Spleen (tissue), 11 donors: Measurements from ENCODE around the gene RRM1. TPM values are rescaled to one million over a fixed set of nuclear protein-coding genes. Genes with fewer than 3 reads are reported as not detected.

Experiments
- DNase-seq: peaks from one replicate; pipeline ENCODE4 v3.0.0-alpha.2; 2020
- H3K27ac ChIP-seq, 8 donors: fragments of 200-600 bp; sonication (generic) in 7 of 8; 1 replicate in 4 of 8; 2 replicates in 4 of 8; pipeline versions ENCODE4 v1.5.0 to v1.8.0; 2016 to 2021; ENCODE audit warnings: inconsistent platforms in 4 of 8, mild to moderate bottlenecking in 4 of 8, moderate library complexity in 1 of 8
- H3K27me3 ChIP-seq, 7 donors: fragments of 200-600 bp; sonication (generic) in 6 of 7; replicated peaks in 1 of 7; 1 replicate in 4 of 7; 2 replicates in 3 of 7; pipeline versions ENCODE4 v1.5.0 to v1.8.0; 2016 to 2021; ENCODE audit warnings: inconsistent platforms in 3 of 7, mild to moderate bottlenecking in 1 of 7
- H3K36me3 ChIP-seq, 6 donors: fragments of 200-600 bp; sonication (generic) in 5 of 6; 1 replicate in 4 of 6; 2 replicates in 2 of 6; pipeline versions ENCODE4 v1.5.0 to v1.8.0; 2016 to 2021; ENCODE audit warnings: inconsistent platforms in 2 of 6
- H3K4me1 ChIP-seq, 6 donors: fragments of 200-600 bp; sonication (generic) in 5 of 6; 1 replicate in 3 of 6; 2 replicates in 3 of 6; pipeline versions ENCODE4 v1.5.0 to v1.8.0; 2016 to 2021; ENCODE audit warnings: inconsistent platforms in 3 of 6
- H3K4me3 ChIP-seq, 8 donors: fragments of 200-600 bp; sonication (generic) in 7 of 8; 1 replicate in 4 of 8; 2 replicates in 4 of 8; pipeline versions ENCODE4 v1.5.0 to v1.8.0; 2016 to 2021; ENCODE audit warnings: inconsistent platforms in 4 of 8, mild to moderate bottlenecking in 4 of 8, moderate library complexity in 2 of 8
- H3K9me3 ChIP-seq, 8 donors: fragments of 200-600 bp; sonication (generic) in 7 of 8; 1 replicate in 4 of 8; 2 replicates in 4 of 8; pipeline versions ENCODE4 v1.5.0 to v1.8.0; 2016 to 2021; ENCODE audit warnings: inconsistent platforms in 4 of 8
- CTCF ChIP-seq, 11 experiments: fragments of 200-600 bp in 7 of 11; fragments of 450-650 bp in 4 of 11; sonication (generic) in 4 of 11; IDR thresholded peaks in 8 of 11; conservative IDR thresholded peaks in 3 of 11; 1 replicate in 7 of 11; 2 replicates in 4 of 11; pipeline versions ENCODE4 v1.4.0 to v1.8.0; 2016 to 2021; ENCODE audit warnings: antibody characterized with exemption in 11 of 11, inconsistent platforms in 4 of 11, mild to moderate bottlenecking in 1 of 11
- POLR2A ChIP-seq, 3 donors: fragments of 450-650 bp; IDR thresholded peaks; one replicate each; pipeline ENCODE4 v1.5.1; 2017; ENCODE audit warnings: antibody characterized with exemption in 3 of 3, mild to moderate bottlenecking in 1 of 3
- POLR2AphosphoS5 ChIP-seq, 3 donors: sonication (generic); formaldehyde crosslinking; IDR thresholded peaks; one replicate each; pipeline ENCODE4 v1.5.1; 2017; ENCODE audit warnings: antibody characterized with exemption in 3 of 3
- WGBS, 5 donors: extraction: QIAGEN DNeasy Blood & Tissue Kit in 3 of 5; methylation state at CpG; one replicate each; pipeline versions ENCODE4 v1.1.5 to v1.1.7; 2013 to 2018; 5-methylcytosine and 5-hydroxymethylcytosine counted together
- intact Hi-C: fragments of 100-400 bp; cut with DNase I; formaldehyde crosslinking; loops from one replicate; pipeline ENCODE4 v1.15.0; 2023; ENCODE audit warnings: low total_unique reads
- polyA plus RNA-seq, 3 donors: library from polyadenylated mRNA; stranded (reverse); fragments of 200-250 nt; gene quantifications; one replicate each; pipeline ENCODE4 v1.2.1, GENCODE V29; 2013
- total RNA-seq, 7 donors: library from RNA; depleted of rRNA in 3 of 7; stranded (reverse); fragments of >200 nt in 3 of 7; fragmentation: NEBNext Ultra II Directional in 4 of 7; extraction: Animal tissue kit (Norgen Biotek cat#: 25700) in 4 of 7; gene quantifications; one replicate each; pipeline versions ENCODE4 v1.1.0 to v1.2.1, GENCODE V29; 2016 to 2021
- donor health status: healthy with polysubstance abuse.
- donor health status: DM: no; HTN: no; CAD: no; lungs with moderate emphysema.
- donor health status: DM: no; HTN: no; CAD: no.
- donor health status: Bipolar disorder and iron deficiency.
- donor health status: healthy.
- donor health status: DM: no; HTN: no; CAD: no.
- donor health status: DM: yes; HTN: yes; CAD: no.

RRM1 gene
- total and polyA plus RNA-seq, 10 donors, result 6.6 to 37.6 (median 24.1) TPM

GRCh38 chr11:4134806-4135205 lies 40.2 kb downstream of the RRM1 start:
- peaks cover 7 to 97% (median 68%) of the 10 kb centered on the region in 6 donors for H3K36me3 ChIP-seq
- TF ChIP-seq CTCF (IDR thresholded peaks at IDR 0.05 in 8 of 11, conservative IDR thresholded peaks at IDR 0.05 in 3 of 11) (no peak), POLR2AphosphoS5 (IDR thresholded peaks at IDR 0.05) (no peak), POLR2A (IDR thresholded peaks at IDR 0.05) (no peak)
- H3K4me3 ChIP-seq, result no peak overlapping the region
- H3K27ac ChIP-seq, result no peak overlapping the region
- no peak for DNase-seq
- no peaks in the 10 kb centered on the region for H3K4me1 ChIP-seq
- no peaks in the 10 kb centered on the region for H3K27me3 ChIP-seq
- H3K9me3 ChIP-seq, result peaks cover 2 to 20% (median 19%) of the 10 kb centered on the region in 8 donors
- intact Hi-C loops, result no loop called here

GRCh38 chr11:4138497-4138896 lies 43.9 kb downstream of the RRM1 start:
- TF ChIP-seq POLR2AphosphoS5 (IDR thresholded peaks at IDR 0.05), result no peak
- no peak for TF ChIP-seq POLR2A (IDR thresholded peaks at IDR 0.05)
- no peak for TF ChIP-seq CTCF (IDR thresholded peaks at IDR 0.05 in 8 of 11, conservative IDR thresholded peaks at IDR 0.05 in 3 of 11)
- WGBS, 5 donors, result 93 to 100% (median 97%) methylated on average over 1 of the region's 1 CpG
- Histone ChIP-seq H3K4me1 (no peaks in the 10 kb centered on the region), H3K27me3 (no peaks in the 10 kb centered on the region), H3K9me3 (peaks cover 2 to 40% (median 37%) of the 10 kb centered on the region in 8 donors), H3K36me3 (peaks cover 7 to 95% (median 60%) of the 10 kb centered on the region in 6 donors), H3K27ac (no peak overlapping the region), H3K4me3 (no peak overlapping the region)
- no peak for DNase-seq
- intact Hi-C loops, result no loop called here

- WGBS, 5 donors, result 95 to 100% (median 97%) methylated on average over 2 of the region's 2 CpGs
- H3K27me3 ChIP-seq, result no peaks in the 10 kb centered on the region
- intact Hi-C loops, result no loop called here
- peaks cover 7 to 87% (median 48%) of the 10 kb centered on the region in 6 donors for H3K36me3 ChIP-seq
- no peak for TF ChIP-seq POLR2A (IDR thresholded peaks at IDR 0.05)
- TF ChIP-seq POLR2AphosphoS5 (IDR thresholded peaks at IDR 0.05), result no peak
- TF ChIP-seq CTCF (IDR thresholded peaks at IDR 0.05 in 8 of 11, conservative IDR thresholded peaks at IDR 0.05 in 3 of 11), result no peak
- peaks cover 2 to 40% (median 37%) of the 10 kb centered on the region in 8 donors for H3K9me3 ChIP-seq
- H3K4me1 ChIP-seq, result no peaks in the 10 kb centered on the region
- DNase-seq, result no peak
- H3K27ac ChIP-seq, result no peak overlapping the region
- H3K4me3 ChIP-seq, result no peak overlapping the region
Measured at GRCh38 chr11:4140067-4140636, 45.6 kb downstream of the RRM1 start.

- TF ChIP-seq CTCF (IDR thresholded peaks at IDR 0.05 in 8 of 11, conservative IDR thresholded peaks at IDR 0.05 in 3 of 11) (no peak), POLR2AphosphoS5 (IDR thresholded peaks at IDR 0.05) (no peak), POLR2A (IDR thresholded peaks at IDR 0.05) (no peak)
- DNase-seq, result no peak
- Histone ChIP-seq H3K4me1 (no peaks in the 10 kb centered on the region), H3K27me3 (no peaks in the 10 kb centered on the region), H3K27ac (no peak overlapping the region), H3K36me3 (peaks cover 0 to 30% (median 5%) of the 10 kb centered on the region in 6 donors), H3K4me3 (no peak overlapping the region), H3K9me3 (peaks cover 0 to 7% (median 3%) of the 10 kb centered on the region in 8 donors)
- intact Hi-C loops, result no loop called here
- 52 to 63% (median 60%) methylated on average over 7 of the region's 7 CpGs for whole genome bisulfite sequencing, 5 donors
Measured at GRCh38 chr11:4146070-4146771, 51.6 kb downstream of the RRM1 start.
